Neutrophil (primary cell): Measurements from ENCODE around the gene FAM118A.

Experiments
- H3K27ac ChIP-seq: fragments of 200-600 bp; sonication (generic); 2 replicates; pipeline ENCODE4 v1.5.1; 2016; ENCODE audit warnings: mild to moderate bottlenecking, moderate library complexity
- H3K27me3 ChIP-seq: fragments of 200-600 bp; sonication (generic); 2 replicates; pipeline ENCODE4 v1.6.0; 2016; ENCODE audit warnings: mild to moderate bottlenecking
- H3K36me3 ChIP-seq: fragments of 200-600 bp; sonication (generic); 2 replicates; pipeline ENCODE4 v1.5.1; 2017
- H3K4me1 ChIP-seq, 2 experiments: fragments of 200-600 bp in 1 of 2; sonication (generic) in 1 of 2; 1 replicate in 1 of 2; 2 replicates in 1 of 2; pipeline versions ENCODE4 v1.5.1 to v1.6.1; 2013 to 2016; ENCODE audit warnings: low read depth in 1 of 2, low read length in 1 of 2, mild to moderate bottlenecking in 1 of 2, moderate library complexity in 1 of 2; ENCODE audit not compliant: control insufficient read depth in 1 of 2, insufficient read depth in 1 of 2
- H3K4me3 ChIP-seq, 2 experiments: fragments of 200-600 bp in 1 of 2; sonication (generic) in 1 of 2; 1 replicate in 1 of 2; 2 replicates in 1 of 2; pipeline ENCODE4 v1.5.1; 2013 to 2016; ENCODE audit warnings: low read depth in 1 of 2, low read length in 1 of 2, mild to moderate bottlenecking in 1 of 2, moderate library complexity in 1 of 2
- H3K9me3 ChIP-seq: fragments of 200-600 bp; sonication (generic); 2 replicates; pipeline ENCODE4 v1.5.1; 2016
- CTCF ChIP-seq: fragments of 200-600 bp; sonication (generic); IDR thresholded peaks from 2 replicates; pipeline ENCODE4 v1.5.1; 2016; ENCODE audit warnings: antibody characterized with exemption

Gene FAM118A

DNA sequence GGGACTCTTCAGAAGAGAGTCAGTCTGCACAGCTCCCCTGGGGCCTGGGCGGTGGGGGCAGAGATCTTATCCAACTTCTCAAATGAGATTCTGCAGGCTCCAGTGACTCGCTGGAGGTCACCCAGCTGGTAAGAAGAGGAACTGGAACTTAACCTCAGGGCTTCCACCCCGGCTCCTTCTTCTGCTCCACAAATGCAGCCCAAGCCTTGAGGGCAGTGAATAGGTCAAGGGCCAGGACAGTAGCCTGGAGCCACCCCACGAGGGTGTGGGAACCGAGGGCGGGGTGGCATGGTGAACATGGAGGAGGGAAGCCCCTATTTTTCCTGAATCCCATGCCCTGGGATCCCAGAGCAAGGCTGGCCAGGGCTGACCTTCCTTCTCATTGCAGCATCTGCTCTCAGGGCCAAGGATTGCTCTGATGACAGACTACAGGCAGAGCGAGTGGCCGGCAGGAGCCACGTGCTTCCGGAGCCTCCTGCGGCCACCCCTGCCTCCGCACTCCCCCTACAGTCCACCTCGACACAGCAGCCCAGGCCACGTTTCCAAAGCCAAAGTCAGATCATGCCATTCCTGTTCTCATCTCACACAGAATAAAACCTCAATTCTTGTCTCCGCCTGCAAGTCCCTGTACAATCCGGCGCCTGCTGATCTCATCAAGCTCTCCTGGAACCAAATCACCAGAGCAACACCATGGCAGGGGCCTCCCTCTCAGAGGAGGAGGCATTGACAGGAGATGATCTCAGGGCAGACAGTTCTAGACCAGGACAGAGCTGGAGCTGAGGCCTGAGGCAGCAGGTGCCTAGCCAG is 46.1 kb upstream of the FAM118A start:
- TF ChIP-seq CTCF, result peak; percentile 24
- H3K27me3 ChIP-seq, result peaks cover 30% of the 10 kb centered on the region
- H3K9me3 ChIP-seq, result no peaks in the 10 kb centered on the region
- H3K4me3 ChIP-seq, result no peak overlapping the region
- H3K4me1 ChIP-seq, result peaks cover 17 to 22% of the 10 kb centered on the region in 2 experiments
- peak overlapping the region; percentile 47 for H3K27ac ChIP-seq
- no peaks in the 10 kb centered on the region for H3K36me3 ChIP-seq

DNA sequence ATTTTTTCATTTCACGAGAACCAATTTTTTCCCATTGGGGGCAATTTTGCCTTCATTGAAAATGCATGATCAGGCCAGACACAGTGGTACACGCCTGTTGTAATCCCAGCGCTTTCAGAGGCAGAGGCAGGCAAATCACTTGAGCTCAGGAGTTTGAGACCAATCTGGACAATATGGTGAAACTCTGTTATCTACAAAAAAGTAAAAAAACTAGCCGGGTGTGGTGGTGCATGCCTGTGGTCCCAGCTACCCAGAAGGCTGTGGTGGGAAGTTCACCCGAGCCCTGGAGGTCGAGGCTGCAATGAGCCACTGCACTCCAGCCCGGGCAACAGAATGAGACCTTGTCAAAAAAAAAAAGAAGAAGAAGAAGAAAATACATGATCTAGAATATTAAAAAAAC is 44.2 kb upstream of the FAM118A start:
- Histone ChIP-seq H3K4me3 (no peak overlapping the region), H3K27me3 (peaks cover 42% of the 10 kb centered on the region), H3K4me1 (peaks cover 26 to 33% of the 10 kb centered on the region in 2 experiments), H3K9me3 (no peaks in the 10 kb centered on the region), H3K27ac (no peak overlapping the region), H3K36me3 (no peaks in the 10 kb centered on the region)
- no peak for TF ChIP-seq CTCF

GRCh38 chr22:45268167-45268957 is 41.4 kb upstream of the FAM118A start:
- Histone ChIP-seq H3K4me3 (peak overlapping the region; percentile 82 to 84), H3K9me3 (no peaks in the 10 kb centered on the region), H3K4me1 (peaks cover 19 to 27% of the 10 kb centered on the region in 2 experiments), H3K27ac (no peak overlapping the region), H3K27me3 (peaks cover 57% of the 10 kb centered on the region), H3K36me3 (no peaks in the 10 kb centered on the region)
- TF ChIP-seq CTCF, result no peak

DNA sequence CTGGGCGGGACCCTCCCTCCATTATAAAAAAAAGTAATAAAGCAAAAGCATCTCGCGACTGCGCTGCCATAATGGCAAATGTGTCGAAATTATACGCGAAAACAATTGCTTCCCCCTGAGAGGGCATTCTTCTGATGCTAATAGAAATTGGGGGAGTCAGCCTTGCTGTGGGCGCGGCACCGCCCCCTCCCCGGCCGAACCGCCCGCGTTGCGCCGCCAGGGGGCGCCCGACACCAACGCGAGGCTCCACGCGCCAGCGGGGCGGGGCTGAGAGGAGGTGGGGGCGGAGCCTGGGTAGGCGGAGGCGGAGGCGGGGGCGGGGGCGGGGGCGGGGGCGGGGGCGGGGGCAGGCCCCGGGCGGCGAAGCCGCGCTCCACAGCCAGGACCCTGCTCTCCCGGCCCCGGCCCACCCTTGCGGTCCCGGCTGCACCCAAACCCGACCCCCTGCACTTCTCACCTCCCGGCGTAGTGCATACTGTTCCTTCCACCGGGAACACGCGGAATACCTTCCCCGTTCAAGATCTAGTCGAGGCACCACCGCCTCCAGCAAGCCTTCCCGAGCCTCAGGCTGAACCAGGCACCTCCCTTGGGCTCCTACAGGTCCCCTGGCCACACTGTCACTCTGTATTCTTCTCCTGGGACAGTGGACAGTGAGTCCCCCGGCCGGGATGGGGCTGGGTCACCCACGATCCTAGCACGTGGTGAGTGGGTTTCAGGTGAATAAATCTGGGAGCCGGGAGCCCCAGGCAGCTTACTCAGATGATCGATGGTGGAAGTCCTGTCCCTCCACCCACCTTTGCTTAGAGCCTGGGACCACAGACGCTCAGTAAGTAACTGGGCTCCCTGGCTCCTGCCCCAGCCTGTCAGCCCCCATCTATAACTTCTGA is 40.5 kb upstream of the FAM118A start:
- Histone ChIP-seq H3K27me3 (peaks cover 57% of the 10 kb centered on the region), H3K4me1 (peaks cover 11 to 19% of the 10 kb centered on the region in 2 experiments), H3K9me3 (no peaks in the 10 kb centered on the region), H3K27ac (peak overlapping the region; percentile 20), H3K4me3 (peak overlapping the region; percentile 82 to 84), H3K36me3 (no peaks in the 10 kb centered on the region)
- peak; percentile 99 for TF ChIP-seq CTCF
